NT2/D1 (cell line): Measurements from ENCODE around the gene ELMOD1.

Experiments used
- SUZ12 ChIP-seq: IDR thresholded peaks from 2 replicates; pipeline ENCODE4 v1.6.1; 2011; ENCODE audit not compliant: insufficient read length, insufficient read depth; ENCODE audit errors: extremely low read depth
- YY1 ChIP-seq: IDR thresholded peaks from 2 replicates; pipeline ENCODE4 v1.6.1; 2011; ENCODE audit not compliant: insufficient read length, insufficient read depth
- ZNF274 ChIP-seq: IDR thresholded peaks from 2 replicates; pipeline ENCODE4 v1.6.1; 2011; ENCODE audit warnings: mild to moderate bottlenecking, low read depth, low read length

DNA sequence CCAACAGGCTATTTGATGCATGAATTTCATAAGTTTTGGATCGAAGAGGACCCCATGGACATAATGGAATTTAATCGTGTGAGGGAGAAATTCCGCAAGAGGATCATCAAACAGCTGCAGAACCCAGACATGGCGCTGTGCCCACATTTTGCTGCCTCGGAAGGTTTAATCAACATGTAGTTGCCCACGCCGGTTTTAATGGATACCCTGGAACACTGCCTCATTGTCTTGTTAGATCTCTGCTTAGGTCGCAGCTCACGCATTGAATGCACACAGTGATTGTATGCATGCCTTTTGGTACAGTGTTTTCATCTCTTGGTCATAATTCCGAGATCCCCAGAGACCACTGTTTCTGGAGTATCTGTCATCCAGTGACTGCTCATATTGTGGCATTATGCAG, 74.1 kb downstream of the ELMOD1 start:
- TF ChIP-seq SUZ12 (no peak), YY1 (no peak), ZNF274 (no peak)
